Prostate gland (tissue), 2 donors: ENCODE results near the gene CPA1. TPM values are rescaled to one million over a fixed set of nuclear protein-coding genes. Genes with fewer than 3 reads are reported as not detected.

Source experiments
- DNase-seq: peaks from one replicate; pipeline ENCODE4 v3.0.0-alpha.2; 2019; ENCODE audit warnings: low spot score
- H3K27ac ChIP-seq, 2 donors: fragments of 200-600 bp; sonication (generic); 2 replicates each; pipeline ENCODE4 v1.5.1; 2017 to 2019
- H3K27me3 ChIP-seq: fragments of 200-600 bp; sonication (generic); replicated peaks from 2 replicates; pipeline ENCODE4 v1.5.1; 2019; ENCODE audit not compliant: insufficient read depth
- H3K36me3 ChIP-seq, 2 donors: fragments of 200-600 bp; sonication (generic); 1 replicate in 1 of 2; 2 replicates in 1 of 2; pipeline versions ENCODE4 v1.5.1 to v1.8.1; 2017 to 2019
- H3K4me1 ChIP-seq: fragments of 200-600 bp; sonication (generic); replicated peaks from 2 replicates; pipeline ENCODE4 v1.5.1; 2019
- H3K4me3 ChIP-seq, 2 donors: fragments of 200-600 bp; sonication (generic); 2 replicates each; pipeline ENCODE4 v1.5.1; 2017 to 2019
- H3K9me3 ChIP-seq: fragments of 200-600 bp; sonication (generic); 2 replicates; pipeline ENCODE4 v1.5.1; 2017
- CTCF ChIP-seq, 4 experiments: fragments of 200-600 bp in 2 of 4; fragments of 450-650 bp in 2 of 4; sonication (generic) in 2 of 4; IDR thresholded peaks; 1 replicate in 3 of 4; 2 replicates in 1 of 4; pipeline ENCODE4 v1.5.1; 2016 to 2019; ENCODE audit warnings: antibody characterized with exemption in 4 of 4, mild to moderate bottlenecking in 2 of 4, moderate library complexity in 2 of 4
- POLR2A ChIP-seq: fragments of 450-650 bp; IDR thresholded peaks from one replicate; pipeline ENCODE4 v1.6.1; 2016; ENCODE audit warnings: antibody characterized with exemption, mild to moderate bottlenecking
- POLR2AphosphoS5 ChIP-seq: sonication (generic); formaldehyde crosslinking; IDR thresholded peaks from one replicate; pipeline ENCODE4 v1.6.1; 2017; ENCODE audit warnings: antibody characterized with exemption
- WGBS: methylation state at CpG from one replicate; pipeline ENCODE4 v1.1.5; 2018; 5-methylcytosine and 5-hydroxymethylcytosine counted together
- intact Hi-C: fragments of 100-400 bp; cut with DNase I; formaldehyde crosslinking; loops from one replicate; pipeline ENCODE4 v1.14.2; 2022
- total RNA-seq, 2 donors: library from RNA; depleted of rRNA; stranded (reverse); fragments of >200 nt; gene quantifications; one replicate each; pipeline ENCODE4 v1.1.0, GENCODE V29; 2016

CPA1 gene
- total RNA-seq, 2 donors from 2014 or later: 0.14 TPM; not detected in 1

- Histone ChIP-seq H3K4me1 (no peaks in the 10 kb centered on the region), H3K27ac (no peak overlapping the region), H3K36me3 (no peaks in the 10 kb centered on the region), H3K9me3 (no peaks in the 10 kb centered on the region), H3K4me3 (no peak overlapping the region), H3K27me3 (no peaks in the 10 kb centered on the region)
- DNase-seq: no peak
- TF ChIP-seq CTCF (IDR thresholded peaks at IDR 0.05): no peak
- TF ChIP-seq POLR2A: no peak
- TF ChIP-seq POLR2AphosphoS5: no peak
- 80% methylated on average over 5 of the region's 6 CpGs for WGBS
- intact Hi-C loops: no loop called here
Measured at GRCh38 chr7:130337410-130337971, 42.8 kb upstream of the CPA1 start.

GRCh38 chr7:130338233-130338632 lies 42.1 kb upstream of the CPA1 start:
- DNase-seq: no peak
- intact Hi-C loops: no loop called here
- WGBS: 88% methylated on average over 3 of the region's 3 CpGs

GRCh38 chr7:130341882-130342281 lies 38.4 kb upstream of the CPA1 start:
- no peak for TF ChIP-seq CTCF (IDR thresholded peaks at IDR 0.05)
- no peak for TF ChIP-seq POLR2A
- TF ChIP-seq POLR2AphosphoS5: no peak
- Histone ChIP-seq H3K4me1 (no peaks in the 10 kb centered on the region), H3K4me3 (no peak overlapping the region), H3K9me3 (no peaks in the 10 kb centered on the region), H3K27me3 (no peaks in the 10 kb centered on the region), H3K27ac (no peak overlapping the region), H3K36me3 (no peaks in the 10 kb centered on the region)
- DNase-seq: no peak
- intact Hi-C loops: no loop called here
- WGBS: over 99% methylated on average over 4 of the region's 4 CpGs

More at GRCh38 chr7:130338233-130338632, 42.1 kb upstream of the CPA1 start:
- Histone ChIP-seq H3K4me1 (no peaks in the 10 kb centered on the region), H3K36me3 (no peaks in the 10 kb centered on the region), H3K27ac (no peak overlapping the region), H3K4me3 (no peak overlapping the region), H3K9me3 (no peaks in the 10 kb centered on the region), H3K27me3 (no peaks in the 10 kb centered on the region)
- TF ChIP-seq POLR2AphosphoS5: no peak
- no peak for TF ChIP-seq CTCF (IDR thresholded peaks at IDR 0.05)
- TF ChIP-seq POLR2A: no peak

- no peak overlapping the region for H3K4me3 ChIP-seq
- H3K27ac ChIP-seq: no peak overlapping the region
- H3K4me1 ChIP-seq: no peaks in the 10 kb centered on the region
- TF ChIP-seq POLR2AphosphoS5 (no peak), POLR2A (no peak), CTCF (IDR thresholded peaks at IDR 0.05) (no peak)
- H3K9me3 ChIP-seq: no peaks in the 10 kb centered on the region
- no peaks in the 10 kb centered on the region for H3K27me3 ChIP-seq
- no peak for DNase-seq
- intact Hi-C loops: no loop called here
- WGBS: 89% methylated on average over 3 of the region's 3 CpGs
- no peaks in the 10 kb centered on the region for H3K36me3 ChIP-seq
Measured at GRCh38 chr7:130342701-130343380, 37.5 kb upstream of the CPA1 start.

GRCh38 chr7:130344271-130344866 lies 35.9 kb upstream of the CPA1 start, which contains the start of gene CPA5:
TSS of gene CPA5 (plus strand) at chr7:130344816. CDS start at chr7:130346486, 1,670 bp downstream.
- Histone ChIP-seq H3K4me3 (no peak within 1 kb of the TSS), H3K4me1 (no peaks in the 10 kb centered on the region), H3K27me3 (no peaks in the 10 kb centered on the region), H3K36me3 (no peaks in the 10 kb centered on the region), H3K9me3 (no peaks in the 10 kb centered on the region), H3K27ac (no peak within 1 kb of the TSS)
- intact Hi-C loops: no loop called here
- WGBS: 96% methylated on average over 5 of the region's 5 CpGs
- no peak for DNase-seq
- TF ChIP-seq POLR2AphosphoS5: no peak
- TF ChIP-seq CTCF (IDR thresholded peaks at IDR 0.05): no peak
- no peak for TF ChIP-seq POLR2A
